SHP77 (cell line): Measurements from ENCODE around the gene UBE2N.
"Not testable (repeated sequence)": the region's sequence is repeated elsewhere in the genome, so short reads cannot be mapped to it uniquely, and the experiment has no call there.

Source experiments
- DNase-seq, 2 experiments: peaks; one replicate each; lab custom pipeline; 2025; lab: John Stamatoyannopoulos, UW

Gene UBE2N

GRCh38 chr12:93411060-93411459 lies 30.7 kb downstream of the UBE2N start:
- not testable (repeated sequence) for DNase-seq

GRCh38 chr12:93409343-93410187 lies 32.2 kb downstream of the UBE2N start:
- not testable (repeated sequence) for DNase-seq

GRCh38 chr12:93408813-93409212 lies 32.9 kb downstream of the UBE2N start:
- no peak for DNase-seq

GRCh38 chr12:93407963-93408283 lies 33.8 kb downstream of the UBE2N start:
- DNase-seq = no peak

GRCh38 chr12:93407054-93407962 lies 34.4 kb downstream of the UBE2N start:
- no peak for DNase-seq

GRCh38 chr12:93404961-93405849 lies 36.5 kb downstream of the UBE2N start:
- DNase-seq = no peak

GRCh38 chr12:93403988-93404803 lies 37.6 kb downstream of the UBE2N start:
- no peak for DNase-seq

- no peak for DNase-seq
Observed at GRCh38 chr12:93402333-93403311, 39.1 kb downstream of the UBE2N start.

GRCh38 chr12:93399183-93399863 lies 42.4 kb downstream of the UBE2N start:
- not testable (repeated sequence) for DNase-seq

GRCh38 chr12:93397412-93397811 lies 44.3 kb downstream of the UBE2N start:
- no peak for DNase-seq

- no peak for DNase-seq
Observed at GRCh38 chr12:93393425-93393824, 48.3 kb downstream of the UBE2N start.

- no peak for DNase-seq
Observed at GRCh38 chr12:93390549-93391297, 51.0 kb downstream of the UBE2N start.

GRCh38 chr12:93390031-93390430 lies 51.7 kb downstream of the UBE2N start:
- DNase-seq = no peak

GRCh38 chr12:93387780-93388179 lies 54.0 kb downstream of the UBE2N start:
- DNase-seq = no peak

- DNase-seq = not testable (repeated sequence)
Observed at GRCh38 chr12:93381976-93382437, 59.7 kb downstream of the UBE2N start.

GRCh38 chr12:93381161-93381975 lies 60.4 kb downstream of the UBE2N start:
- DNase-seq = no peak

- no peak for DNase-seq
Observed at GRCh38 chr12:93380480-93381121, 61.1 kb downstream of the UBE2N start.
